Loucy (cell line): ENCODE data around the gene SETBP1.
A peak's percentile ranks its signal among the peaks of the same experiment; 100 is the strongest.

ENCODE experiments used
- H2AFZ ChIP-seq: fragments of 200-600 bp; sonication (generic); 2 replicates; pipeline ENCODE4 v1.6.0; 2016; ENCODE audit warnings: antibody characterized with exemption, mild to moderate bottlenecking, low read length, moderate library complexity
- H3F3A ChIP-seq: fragments of 200-600 bp; 2 replicates; pipeline ENCODE4 v1.6.0; 2016; ENCODE audit warnings: antibody characterized with exemption, low read depth, mild to moderate bottlenecking
- H3K27me3 ChIP-seq: fragments of 200-600 bp; sonication (generic); 2 replicates; pipeline ENCODE4 v1.6.1; 2014; ENCODE audit warnings: low read length, mild to moderate bottlenecking; ENCODE audit not compliant: insufficient read depth, poor library complexity, severe bottlenecking
- H3K36me3 ChIP-seq: fragments of 200-600 bp; sonication (generic); 2 replicates; pipeline ENCODE4 v1.6.1; 2016; ENCODE audit warnings: low read length; ENCODE audit not compliant: insufficient read depth
- H3K4me1 ChIP-seq: fragments of 200-600 bp; sonication (generic); 2 replicates; pipeline ENCODE4 v1.5.1; 2014; ENCODE audit warnings: low read length, mild to moderate bottlenecking; ENCODE audit not compliant: insufficient read depth, poor library complexity, severe bottlenecking
- H3K4me2 ChIP-seq: fragments of 200-600 bp; sonication (generic); 2 replicates; pipeline ENCODE4 v1.6.0; 2014; ENCODE audit warnings: antibody characterized with exemption, low read length, low read depth, mild to moderate bottlenecking; ENCODE audit not compliant: poor library complexity, severe bottlenecking
- H3K4me3 ChIP-seq: fragments of 200-600 bp; sonication (generic); 2 replicates; pipeline ENCODE4 v1.5.1; 2014; ENCODE audit warnings: low read length, mild to moderate bottlenecking, mixed read lengths; ENCODE audit not compliant: poor library complexity, severe bottlenecking
- H3K79me2 ChIP-seq: fragments of 200-600 bp; sonication (generic); 2 replicates; pipeline ENCODE4 v1.6.1; 2014; ENCODE audit warnings: low read length; ENCODE audit not compliant: insufficient read depth
- H3K9ac ChIP-seq: fragments of 200-600 bp; sonication (generic); 2 replicates; pipeline ENCODE4 v1.6.0; 2014; ENCODE audit warnings: mild to moderate bottlenecking, low read depth, low read length, moderate library complexity; ENCODE audit not compliant: poor library complexity, severe bottlenecking
- H3K9me2 ChIP-seq: fragments of 200-600 bp; sonication (generic); replicated peaks from 2 replicates; pipeline ENCODE4 v1.6.1; 2016; ENCODE audit warnings: low read depth, low read length, mixed read lengths
- H3K9me3 ChIP-seq: fragments of 200-600 bp; sonication (generic); 2 replicates; pipeline ENCODE4 v1.6.1; 2014; ENCODE audit warnings: mild to moderate bottlenecking, antibody characterized with exemption, low read length, low read depth; ENCODE audit not compliant: insufficient read depth
- H4K20me1 ChIP-seq: fragments of 200-600 bp; sonication (generic); 2 replicates; pipeline ENCODE4 v1.6.0; 2014; ENCODE audit warnings: antibody characterized with exemption, low read length, mild to moderate bottlenecking; ENCODE audit not compliant: insufficient read depth, poor library complexity, severe bottlenecking
- CTCF ChIP-seq: fragments of 200-600 bp; sonication (generic); conservative IDR thresholded peaks from 2 replicates; pipeline ENCODE4 v1.5.1; 2014; ENCODE audit warnings: mild to moderate bottlenecking, antibody characterized with exemption, low read length
- EZH2phosphoT487 ChIP-seq: fragments of 200-600 bp; IDR thresholded peaks from 2 replicates; pipeline ENCODE4 v1.6.1; 2018; ENCODE audit warnings: antibody characterized with exemption, mild to moderate bottlenecking, moderate library complexity, borderline replicate concordance

The SETBP1 gene

GRCh38 chr18:44805643-44806042 is 125.0 kb downstream of the SETBP1 start:
- TF ChIP-seq CTCF (peak; percentile 40), EZH2phosphoT487 (no peak)
- Histone ChIP-seq H3F3A (no peaks in the 10 kb centered on the region), H3K27me3 (no peaks in the 10 kb centered on the region), H3K79me2 (peaks cover 6% of the 10 kb centered on the region; the same call in 1 of the 2 replicates), H3K4me2 (no peak overlapping the region), H3K9ac (no peak overlapping the region), H3K4me3 (no peak overlapping the region), H3K9me3 (no peaks in the 10 kb centered on the region), H4K20me1 (no peaks in the 10 kb centered on the region), H3K9me2 (no peaks in the 10 kb centered on the region), H3K4me1 (peaks cover 50% of the 10 kb centered on the region), H2AFZ (no peak overlapping the region), H3K36me3 (peaks cover 13% of the 10 kb centered on the region; the same call in 1 of the 2 replicates)

GRCh38 chr18:44807766-44808165 is 127.1 kb downstream of the SETBP1 start:
- no peaks in the 10 kb centered on the region for H4K20me1 ChIP-seq
- peaks cover 19% of the 10 kb centered on the region; the same call in 1 of the 2 replicates for H3K36me3 ChIP-seq
- 0 out of 2 replicates have a peak, but pooled peaks cover 6% of the 10 kb centered on the region for H3K79me2 ChIP-seq
- peaks cover 49% of the 10 kb centered on the region for H3K4me1 ChIP-seq
- no peak overlapping the region for H3K9ac ChIP-seq
- H3K4me2 ChIP-seq, result peak overlapping the region; percentile 9
- H3K4me3 ChIP-seq, result no peak overlapping the region
- H3K9me3 ChIP-seq, result no peaks in the 10 kb centered on the region
- H2AFZ ChIP-seq, result no peak overlapping the region
- no peak for TF ChIP-seq EZH2phosphoT487
- TF ChIP-seq CTCF, result no peak
- H3F3A ChIP-seq, result no peaks in the 10 kb centered on the region
- no peaks in the 10 kb centered on the region for H3K9me2 ChIP-seq
- no peaks in the 10 kb centered on the region for H3K27me3 ChIP-seq

- no peaks in the 10 kb centered on the region for H4K20me1 ChIP-seq
- no peaks in the 10 kb centered on the region for H3F3A ChIP-seq
- no peak overlapping the region for H2AFZ ChIP-seq
- peaks cover 18% of the 10 kb centered on the region; the same call in 1 of the 2 replicates for H3K36me3 ChIP-seq
- H3K79me2 ChIP-seq, result 0 out of 2 replicates have a peak, but pooled peaks cover 5% of the 10 kb centered on the region
- TF ChIP-seq CTCF, result no peak
- TF ChIP-seq EZH2phosphoT487, result no peak
- no peak overlapping the region for H3K4me3 ChIP-seq
- no peak overlapping the region for H3K4me2 ChIP-seq
- no peaks in the 10 kb centered on the region for H3K27me3 ChIP-seq
- no peaks in the 10 kb centered on the region for H3K9me3 ChIP-seq
- no peaks in the 10 kb centered on the region for H3K9me2 ChIP-seq
- H3K9ac ChIP-seq, result no peak overlapping the region
- H3K4me1 ChIP-seq, result peaks cover 21% of the 10 kb centered on the region
These were observed 131.0 kb downstream of the SETBP1 start for GRCh38 chr18:44811572-44812125.
